ENCODE results near the gene PIP. TPM values are rescaled to one million over a fixed set of nuclear protein-coding genes. Genes with fewer than 3 reads are reported as not detected.
"Not testable (repeated sequence)": the region's sequence is repeated elsewhere in the genome, so short reads cannot be mapped to it uniquely, and the experiment has no call there.

Gene PIP
- total RNA-seq, 2 donors from 2014 or later, result not detected

GRCh38 chr7:143130541-143130940, 1.3 kb upstream of the PIP start:
- H3K4me1 ChIP-seq, result no peaks in the 10 kb centered on the region
- no peak for TF ChIP-seq CTCF (IDR thresholded peaks at IDR 0.05)
- DNase-seq, result no peak
- H3K36me3 ChIP-seq, result no peaks in the 10 kb centered on the region
- H3K27me3 ChIP-seq, result no peaks in the 10 kb centered on the region
- no peak overlapping the region for H3K4me3 ChIP-seq
- no peak overlapping the region for H3K27ac ChIP-seq
- intact Hi-C loops (cut with DNase I), result no loop called here
- no peaks in the 10 kb centered on the region for H3K9me3 ChIP-seq
- no peak overlapping the region for H3K9ac ChIP-seq (ENCODE audit: low read depth in 2 of 2, low read length in 2 of 2)

- no peaks in the 10 kb centered on the region for H3K4me1 ChIP-seq
- H3K9me3 ChIP-seq, result no peaks in the 10 kb centered on the region
- TF ChIP-seq CTCF (IDR thresholded peaks at IDR 0.05), result no peak
- H3K27ac ChIP-seq, result no peak overlapping the region
- no peak overlapping the region for H3K9ac ChIP-seq (ENCODE audit: low read depth in 2 of 2, low read length in 2 of 2)
- H3K4me3 ChIP-seq, result no peak overlapping the region
- DNase-seq, result no peak
- intact Hi-C loops (cut with DNase I), result no loop called here
- no peaks in the 10 kb centered on the region for H3K27me3 ChIP-seq
- no peaks in the 10 kb centered on the region for H3K36me3 ChIP-seq
Observed at GRCh38 chr7:143147070-143147469, 15.2 kb downstream of the PIP start.

GRCh38 chr7:143148050-143148449, 16.2 kb downstream of the PIP start:
- H3K9ac ChIP-seq (ENCODE audit: low read depth in 2 of 2, low read length in 2 of 2), result no peak overlapping the region
- H3K9me3 ChIP-seq, result no peaks in the 10 kb centered on the region
- H3K4me1 ChIP-seq, result no peaks in the 10 kb centered on the region
- no peak overlapping the region for H3K4me3 ChIP-seq
- TF ChIP-seq CTCF (IDR thresholded peaks at IDR 0.05), result no peak
- DNase-seq, result no peak
- no peak overlapping the region for H3K27ac ChIP-seq
- H3K27me3 ChIP-seq, result no peaks in the 10 kb centered on the region
- H3K36me3 ChIP-seq, result no peaks in the 10 kb centered on the region
- intact Hi-C loops (cut with DNase I), result no loop called here

- intact Hi-C loops (cut with DNase I), result no loop called here
- no peak overlapping the region for H3K27ac ChIP-seq
- TF ChIP-seq CTCF (IDR thresholded peaks at IDR 0.05), result no peak
Observed at GRCh38 chr7:143148651-143149050, 16.8 kb downstream of the PIP start.

GRCh38 chr7:143150696-143151095, 18.8 kb downstream of the PIP start:
- H3K4me1 ChIP-seq; DNase-seq; H3K9ac ChIP-seq (ENCODE audit: low read depth in 2 of 2, low read length in 2 of 2); H3K9me3 ChIP-seq; H3K36me3 ChIP-seq; H3K27ac ChIP-seq; intact Hi-C loops (cut with DNase I); H3K27me3 ChIP-seq; H3K4me3 ChIP-seq: not testable (repeated sequence)

More at GRCh38 chr7:143148651-143149050, 16.8 kb downstream of the PIP start:
- Histone ChIP-seq H3K36me3 (no peaks in the 10 kb centered on the region), H3K27me3 (no peaks in the 10 kb centered on the region), H3K4me1 (no peaks in the 10 kb centered on the region), H3K9me3 (no peaks in the 10 kb centered on the region), H3K4me3 (no peak overlapping the region), H3K9ac (ENCODE audit: low read depth in 2 of 2, low read length in 2 of 2) (no peak overlapping the region)
- no peak for DNase-seq

GRCh38 chr7:143158617-143159016, 26.7 kb downstream of the PIP start:
- H3K27ac ChIP-seq, H3K4me1 ChIP-seq: not testable (repeated sequence)

GRCh38 chr7:143171697-143172096, 39.8 kb downstream of the PIP start:
- TF ChIP-seq CTCF (IDR thresholded peaks at IDR 0.05), result no peak
- intact Hi-C loops (cut with DNase I), result no loop called here
- Histone ChIP-seq H3K27me3 (no peaks in the 10 kb centered on the region), H3K4me3 (no peak overlapping the region), H3K4me1 (no peaks in the 10 kb centered on the region), H3K27ac (peak overlapping the region; percentile 3), H3K9me3 (no peaks in the 10 kb centered on the region), H3K36me3 (no peaks in the 10 kb centered on the region), H3K9ac (ENCODE audit: low read depth in 2 of 2, low read length in 2 of 2) (no peak overlapping the region)
- DNase-seq, result peak; percentile 22

More at GRCh38 chr7:143158617-143159016, 26.7 kb downstream of the PIP start:
- DNase-seq; H3K36me3 ChIP-seq; H3K9me3 ChIP-seq; intact Hi-C loops (cut with DNase I); H3K4me3 ChIP-seq; H3K9ac ChIP-seq (ENCODE audit: low read depth in 2 of 2, low read length in 2 of 2); H3K27me3 ChIP-seq: not testable (repeated sequence)

Measured in colonic mucosa (tissue), 4 donors.